Measurements from ENCODE around the gene USP36.

USP36 gene

GRCh38 chr17:78800132-78800931, 40.3 kb downstream of the USP36 start:
- DNase-seq, result no peak
- TF ChIP-seq GATA1 (IDR thresholded peaks at IDR 0.05; ENCODE audit: low read depth, low read length) (no peak), POLR2A (IDR thresholded peaks at IDR 0.05; ENCODE audit: low read length) (no peak)

GRCh38 chr17:78798695-78799559, 41.7 kb downstream of the USP36 start:
- TF ChIP-seq POLR2A (IDR thresholded peaks at IDR 0.05; ENCODE audit: low read length), result no peak
- no peak for TF ChIP-seq GATA1 (IDR thresholded peaks at IDR 0.05; ENCODE audit: low read depth, low read length)
- peak; percentile 48 to 65 for DNase-seq

- DNase-seq, result no peak
- TF ChIP-seq POLR2A (IDR thresholded peaks at IDR 0.05; ENCODE audit: low read length) (no peak), GATA1 (IDR thresholded peaks at IDR 0.05; ENCODE audit: low read depth, low read length) (no peak)
Observed at GRCh38 chr17:78797691-78798585, 42.7 kb downstream of the USP36 start.

GRCh38 chr17:78797213-78797612, 43.4 kb downstream of the USP36 start:
- DNase-seq, result no peak
- no peak for TF ChIP-seq POLR2A (IDR thresholded peaks at IDR 0.05; ENCODE audit: low read length)
- no peak for TF ChIP-seq GATA1 (IDR thresholded peaks at IDR 0.05; ENCODE audit: low read depth, low read length)

- DNase-seq, result no peak
- TF ChIP-seq POLR2A (IDR thresholded peaks at IDR 0.05; ENCODE audit: low read length) (no peak), GATA1 (IDR thresholded peaks at IDR 0.05; ENCODE audit: low read depth, low read length) (no peak)
Observed at GRCh38 chr17:78796517-78796900, 44.1 kb downstream of the USP36 start.

GRCh38 chr17:78795861-78796516, 44.6 kb downstream of the USP36 start:
- TF ChIP-seq POLR2A (IDR thresholded peaks at IDR 0.05; ENCODE audit: low read length) (no peak), GATA1 (IDR thresholded peaks at IDR 0.05; ENCODE audit: low read depth, low read length) (no peak)
- DNase-seq, result peak; percentile 50 to 58

GRCh38 chr17:78794864-78795640, 45.6 kb downstream of the USP36 start:
- no peak for DNase-seq

GRCh38 chr17:78794399-78794798, 46.2 kb downstream of the USP36 start:
- TF ChIP-seq GATA1 (IDR thresholded peaks at IDR 0.05; ENCODE audit: low read depth, low read length) (no peak), POLR2A (IDR thresholded peaks at IDR 0.05; ENCODE audit: low read length) (no peak)
- DNase-seq, result no peak

More at GRCh38 chr17:78794864-78795640, 45.6 kb downstream of the USP36 start:
- no peak for TF ChIP-seq POLR2A (IDR thresholded peaks at IDR 0.05; ENCODE audit: low read length)
- no peak for TF ChIP-seq GATA1 (IDR thresholded peaks at IDR 0.05; ENCODE audit: low read depth, low read length)

- no peak for DNase-seq
- TF ChIP-seq GATA1 (IDR thresholded peaks at IDR 0.05; ENCODE audit: low read depth, low read length) (no peak), POLR2A (IDR thresholded peaks at IDR 0.05; ENCODE audit: low read length) (no peak)
Observed at GRCh38 chr17:78793968-78794367, 46.6 kb downstream of the USP36 start.

- no peak for DNase-seq
Observed at GRCh38 chr17:78793415-78793814, 47.2 kb downstream of the USP36 start.

GRCh38 chr17:78791840-78792709, 48.5 kb downstream of the USP36 start:
- no peak for TF ChIP-seq GATA1 (IDR thresholded peaks at IDR 0.05; ENCODE audit: low read depth, low read length)
- no peak for TF ChIP-seq POLR2A (IDR thresholded peaks at IDR 0.05; ENCODE audit: low read length)
- DNase-seq, result no peak

More at GRCh38 chr17:78793415-78793814, 47.2 kb downstream of the USP36 start:
- TF ChIP-seq GATA1 (IDR thresholded peaks at IDR 0.05; ENCODE audit: low read depth, low read length), result no peak
- no peak for TF ChIP-seq POLR2A (IDR thresholded peaks at IDR 0.05; ENCODE audit: low read length)

All from erythroblast (primary cell).